ENCODE results near the gene MCM9. TPM values are rescaled to one million over a fixed set of nuclear protein-coding genes. Genes with fewer than 3 reads are reported as not detected.
"Not testable (repeated sequence)": the region's sequence is repeated elsewhere in the genome, so short reads cannot be mapped to it uniquely, and the experiment has no call there.

The MCM9 gene
- total RNA-seq, 1 donor from 2014 or later = 18.0 TPM

GRCh38 chr6:118804091-118804490, 130.9 kb downstream of the MCM9 start:
- no peak for DNase-seq
- Mint-ChIP-seq H3K4me1 (ENCODE audit: low read depth, unreplicated experiment) (peaks cover 12% of the 10 kb centered on the region), H3K36me3 (ENCODE audit: unreplicated experiment) (no peaks in the 10 kb centered on the region), H3K4me3 (ENCODE audit: unreplicated experiment) (no peak overlapping the region), H3K27me3 (ENCODE audit: unreplicated experiment) (no peaks in the 10 kb centered on the region), H3K27ac (ENCODE audit: unreplicated experiment) (peak overlapping the region; percentile 75), H3K9me3 (ENCODE audit: unreplicated experiment) (peaks cover 5% of the 10 kb centered on the region)
- no peak for TF ChIP-seq CTCF (IDR thresholded peaks at IDR 0.05; ENCODE audit: partially characterized antibody, unreplicated experiment)

GRCh38 chr6:118801257-118801656, 133.7 kb downstream of the MCM9 start:
- Mint-ChIP-seq H3K4me3 (ENCODE audit: unreplicated experiment) (no peak overlapping the region), H3K27me3 (ENCODE audit: unreplicated experiment) (no peaks in the 10 kb centered on the region)

GRCh38 chr6:118800394-118801071, 134.4 kb downstream of the MCM9 start:
- TF ChIP-seq CTCF (IDR thresholded peaks at IDR 0.05; ENCODE audit: partially characterized antibody, unreplicated experiment) = peak; percentile 95
- H3K4me3 Mint-ChIP-seq (ENCODE audit: unreplicated experiment) = no peak overlapping the region
- peaks cover 4% of the 10 kb centered on the region for H3K36me3 Mint-ChIP-seq (ENCODE audit: unreplicated experiment)
- peaks cover 8% of the 10 kb centered on the region for H3K9me3 Mint-ChIP-seq (ENCODE audit: unreplicated experiment)
- DNase-seq = peak; percentile 82
- no peak overlapping the region for H3K27ac Mint-ChIP-seq (ENCODE audit: unreplicated experiment)
- peaks cover 9% of the 10 kb centered on the region for H3K4me1 Mint-ChIP-seq (ENCODE audit: low read depth, unreplicated experiment)
- H3K27me3 Mint-ChIP-seq (ENCODE audit: unreplicated experiment) = no peaks in the 10 kb centered on the region

More at GRCh38 chr6:118801257-118801656, 133.7 kb downstream of the MCM9 start:
- Mint-ChIP-seq H3K36me3 (ENCODE audit: unreplicated experiment) (peaks cover under 1% of the 10 kb centered on the region), H3K9me3 (ENCODE audit: unreplicated experiment) (peaks cover 6% of the 10 kb centered on the region), H3K27ac (ENCODE audit: unreplicated experiment) (no peak overlapping the region), H3K4me1 (ENCODE audit: low read depth, unreplicated experiment) (peaks cover 9% of the 10 kb centered on the region)
- TF ChIP-seq CTCF (IDR thresholded peaks at IDR 0.05; ENCODE audit: partially characterized antibody, unreplicated experiment) = no peak
- no peak for DNase-seq

DNA sequence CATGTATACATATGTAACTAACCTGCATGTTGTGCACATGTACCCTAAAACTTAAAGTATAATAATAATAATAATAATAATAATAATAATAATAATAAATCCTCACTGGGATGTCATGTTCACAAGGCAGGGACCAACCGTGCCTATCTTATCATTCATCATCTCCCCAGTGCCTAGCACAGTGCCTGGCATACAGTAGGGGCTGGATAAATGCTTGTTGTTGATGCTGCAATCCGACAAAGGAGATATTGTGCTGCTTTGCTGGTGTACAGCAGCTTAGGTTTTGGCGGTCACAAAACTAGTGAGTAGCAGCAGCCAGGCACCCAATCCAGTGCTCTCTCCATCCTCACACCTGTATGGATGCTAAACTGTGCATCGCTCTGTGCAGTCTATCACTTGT, 135.1 kb downstream of the MCM9 start:
- Mint-ChIP-seq H3K9me3 (ENCODE audit: unreplicated experiment) (peaks cover 8% of the 10 kb centered on the region), H3K36me3 (ENCODE audit: unreplicated experiment) (peaks cover 4% of the 10 kb centered on the region), H3K4me3 (ENCODE audit: unreplicated experiment) (no peak overlapping the region), H3K27me3 (ENCODE audit: unreplicated experiment) (no peaks in the 10 kb centered on the region), H3K4me1 (ENCODE audit: low read depth, unreplicated experiment) (peaks cover 8% of the 10 kb centered on the region), H3K27ac (ENCODE audit: unreplicated experiment) (no peak overlapping the region)
- no peak for TF ChIP-seq CTCF (IDR thresholded peaks at IDR 0.05; ENCODE audit: partially characterized antibody, unreplicated experiment)
- DNase-seq = no peak

DNA sequence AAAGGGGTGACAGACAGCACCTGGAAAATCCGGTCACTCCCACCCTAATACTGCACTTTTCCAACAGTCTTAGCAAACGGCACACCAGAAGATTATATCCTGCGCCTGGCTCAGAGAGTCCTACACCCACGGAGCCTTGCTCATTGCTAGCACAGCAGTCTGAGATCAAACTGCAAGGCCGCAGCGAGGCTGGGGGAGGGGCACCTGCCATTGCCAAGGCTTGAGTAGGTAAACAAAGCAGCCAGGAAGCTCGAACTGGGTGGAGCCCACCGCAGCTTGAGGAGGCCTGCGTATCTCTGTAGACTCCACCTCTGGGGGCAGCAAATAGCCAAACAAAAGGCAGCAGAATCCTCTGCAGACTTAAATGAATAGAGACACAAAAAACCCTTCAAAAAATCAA, 138.4 kb downstream of the MCM9 start:
- H3K36me3 Mint-ChIP-seq (ENCODE audit: unreplicated experiment) = peaks cover 14% of the 10 kb centered on the region
- H3K9me3 Mint-ChIP-seq (ENCODE audit: unreplicated experiment); H3K27me3 Mint-ChIP-seq (ENCODE audit: unreplicated experiment); DNase-seq; H3K4me1 Mint-ChIP-seq (ENCODE audit: low read depth, unreplicated experiment); H3K27ac Mint-ChIP-seq (ENCODE audit: unreplicated experiment); H3K4me3 Mint-ChIP-seq (ENCODE audit: unreplicated experiment): not testable (repeated sequence)
